GM23338 (cell line): ENCODE measurements around the gene KCNAB1. TPM values are rescaled to one million over a fixed set of nuclear protein-coding genes. Genes with fewer than 3 reads are reported as not detected.

ENCODE experiments used
- ATAC-seq: fragments of 200-7000 bp; cut with Tn5 transposase; 3 replicates; pipeline ENCODE4 v1.9.1; 2020
- DNase-seq: peaks from one replicate; pipeline ENCODE4 v3.0.0-alpha.2; 2015; ENCODE audit warnings: low spot score
- H2AFZ ChIP-seq: fragments of 200-600 bp; sonication (generic); 2 replicates; pipeline ENCODE4 v1.8.0; 2016; ENCODE audit warnings: antibody characterized with exemption, mild to moderate bottlenecking, moderate library complexity
- H3F3A ChIP-seq: fragments of 200-600 bp; sonication (generic); replicated peaks from 2 replicates; pipeline ENCODE4 v1.8.0; 2017; ENCODE audit warnings: antibody characterized with exemption, mixed run types, low read depth
- H3K27ac ChIP-seq: fragments of 200-600 bp; sonication (generic); 2 replicates; pipeline ENCODE4 v1.6.1; 2016; ENCODE audit warnings: low read depth
- H3K27me3 ChIP-seq: fragments of 200-600 bp; sonication (generic); 2 replicates; pipeline ENCODE4 v1.8.0; 2016; ENCODE audit warnings: mild to moderate bottlenecking, mixed run types, moderate library complexity; ENCODE audit not compliant: insufficient read depth
- H3K36me3 ChIP-seq: fragments of 200-600 bp; sonication (generic); 2 replicates; pipeline ENCODE4 v1.8.0; 2016; ENCODE audit warnings: mild to moderate bottlenecking; ENCODE audit not compliant: insufficient read depth
- H3K4me1 ChIP-seq: fragments of 200-600 bp; sonication (generic); 2 replicates; pipeline ENCODE4 v1.8.0; 2016; ENCODE audit warnings: mild to moderate bottlenecking, moderate library complexity; ENCODE audit not compliant: insufficient read depth
- H3K4me2 ChIP-seq: fragments of 200-600 bp; sonication (generic); 2 replicates; pipeline ENCODE4 v1.7.1; 2017; ENCODE audit warnings: mixed run types
- H3K4me3 ChIP-seq: fragments of 200-600 bp; sonication (generic); 2 replicates; pipeline ENCODE4 v1.6.1; 2016; ENCODE audit warnings: mixed run types
- H3K79me2 ChIP-seq: fragments of 200-600 bp; sonication (generic); replicated peaks from 2 replicates; pipeline ENCODE4 v1.8.0; 2017; ENCODE audit warnings: mild to moderate bottlenecking; ENCODE audit not compliant: insufficient read depth
- H3K9me2 ChIP-seq: fragments of 200-600 bp; sonication (generic); 2 replicates; pipeline ENCODE4 v1.8.0; 2017; ENCODE audit not compliant: insufficient read depth
- H4K20me1 ChIP-seq: fragments of 200-600 bp; sonication (generic); replicated peaks from 2 replicates; pipeline ENCODE4 v1.8.0; 2017; ENCODE audit warnings: mild to moderate bottlenecking; ENCODE audit not compliant: insufficient read depth
- H3K27ac Mint-ChIP-seq: 2 replicates; pipeline ENCODE4 v1.8.0; 2020; ENCODE audit warnings: inconsistent platforms, mild to moderate bottlenecking, moderate library complexity, mixed read lengths
- H3K27me3 Mint-ChIP-seq: 3 replicates; pipeline ENCODE4 v1.8.0; 2022; ENCODE audit warnings: low read depth, mild to moderate bottlenecking, moderate library complexity, mixed read lengths, inconsistent platforms; ENCODE audit not compliant: insufficient read depth, poor library complexity
- H3K36me3 Mint-ChIP-seq: 3 replicates; pipeline ENCODE4 v1.8.0; 2021; ENCODE audit warnings: low read depth, mild to moderate bottlenecking, inconsistent platforms, moderate library complexity, mixed read lengths
- H3K4me1 Mint-ChIP-seq: 3 replicates; pipeline ENCODE4 v1.8.0; 2020; ENCODE audit warnings: mild to moderate bottlenecking, inconsistent platforms, mixed read lengths
- H3K4me3 Mint-ChIP-seq: 3 replicates; pipeline ENCODE4 v1.8.0; 2021; ENCODE audit warnings: moderate library complexity, mild to moderate bottlenecking, inconsistent platforms, mixed read lengths
- H3K9me3 Mint-ChIP-seq: 3 replicates; pipeline ENCODE4 v1.8.0; 2020; ENCODE audit warnings: moderate library complexity, mild to moderate bottlenecking, inconsistent platforms, mixed read lengths
- CREB1 ChIP-seq: fragments of 250-450 bp; sonication (Bioruptor Pico); IDR thresholded peaks from 2 replicates; pipeline ENCODE4 v1.5.0; 2020; ENCODE audit warnings: low read depth, mild to moderate bottlenecking, moderate library complexity
- CTCF ChIP-seq, 2 experiments: fragments of 200-600 bp in 1 of 2; sonication (generic) in 1 of 2; conservative IDR thresholded peaks; 2 replicates each; pipeline versions ENCODE4 v1.5.1 to v1.6.1; 2016 to 2017; ENCODE audit warnings: antibody characterized with exemption in 2 of 2, low read depth in 2 of 2, mild to moderate bottlenecking in 2 of 2, moderate library complexity in 1 of 2
- EZH2 ChIP-seq: fragments of 200-600 bp; sonication (generic); IDR thresholded peaks from one replicate; pipeline ENCODE4 v1.8.0; 2017; ENCODE audit warnings: antibody characterized with exemption, mild to moderate bottlenecking, low read depth; ENCODE audit not compliant: unreplicated experiment
- JUNB ChIP-seq: IDR thresholded peaks from one replicate; pipeline ENCODE4 v1.6.1; 2016; ENCODE audit warnings: antibody characterized with exemption; ENCODE audit not compliant: unreplicated experiment
- NANOG ChIP-seq: IDR thresholded peaks from 2 replicates; pipeline ENCODE4 v1.6.1; 2016; ENCODE audit warnings: antibody characterized with exemption, borderline replicate concordance
- POLR2AphosphoS5 ChIP-seq: IDR thresholded peaks from 2 replicates; pipeline ENCODE4 v1.6.1; 2016; ENCODE audit warnings: antibody characterized with exemption, low read depth
- STAT1 ChIP-seq: IDR thresholded peaks from one replicate; pipeline ENCODE4 v1.6.1; 2016; ENCODE audit warnings: antibody characterized with exemption; ENCODE audit not compliant: unreplicated experiment
- ZNF331 ChIP-seq: fragments of 250-450 bp; sonication (Bioruptor Pico); IDR thresholded peaks from 2 replicates; pipeline ENCODE4 v1.5.0; 2020; ENCODE audit warnings: low read depth, mild to moderate bottlenecking, moderate library complexity
- ZNF462 ChIP-seq: fragments of 250-450 bp; sonication (Bioruptor Pico); IDR thresholded peaks from 2 replicates; pipeline ENCODE4 v1.5.0; 2020; ENCODE audit warnings: mild to moderate bottlenecking, moderate library complexity
- polyA plus RNA-seq: library from polyadenylated mRNA; unstranded; fragments of >200 nt; fragmentation: Nextera tagmentation; extraction: Ambion mirVana; gene quantifications from 2 replicates; pipeline ENCODE4 v1.2.1, GENCODE V29; 2016
- total RNA-seq: library from RNA; depleted of rRNA; stranded (reverse); fragments of >200 nt; shearing (Covaris generic); gene quantifications from 2 replicates; pipeline ENCODE4 v1.2.3, GENCODE V29; 2014

The KCNAB1 gene
- total and polyA plus RNA-seq, 2 experiments from 2014 or later, result 0.69 to 2.6 TPM

- Histone ChIP-seq H3K4me2 (peak overlapping the region; percentile 16), H3K27me3 (no peaks in the 10 kb centered on the region), H3K27ac (no peak overlapping the region), H2AFZ (0 out of 2 replicates have a peak overlapping the region, but pooled peaks have one; percentile 14), H3K79me2 (no peaks in the 10 kb centered on the region), H3F3A (no peaks in the 10 kb centered on the region), H3K4me3 (no peak overlapping the region), H3K4me1 (peaks cover 21% of the 10 kb centered on the region), H3K9me2 (no peaks in the 10 kb centered on the region), H4K20me1 (no peaks in the 10 kb centered on the region), H3K36me3 (no peaks in the 10 kb centered on the region)
- H3K36me3 Mint-ChIP-seq, result no peaks in the 10 kb centered on the region
- ATAC-seq, result peak; percentile 96
- TF ChIP-seq ZNF331 (CRISPR knock-in tag) (no peak), ZNF462 (CRISPR knock-in tag) (peak; percentile 73)
- peak overlapping the region; percentile 90 for H3K27ac Mint-ChIP-seq
- DNase-seq, result peak; percentile 28
- H3K4me3 Mint-ChIP-seq, result peak overlapping the region; percentile 35
- H3K9me3 Mint-ChIP-seq, result no peaks in the 10 kb centered on the region
- H3K4me1 Mint-ChIP-seq, result peaks cover 36% of the 10 kb centered on the region
- H3K27me3 Mint-ChIP-seq, result peaks cover 2% of the 10 kb centered on the region
Observed at GRCh38 chr3:156463123-156463522, 342.7 kb downstream of the KCNAB1 start.

DNA sequence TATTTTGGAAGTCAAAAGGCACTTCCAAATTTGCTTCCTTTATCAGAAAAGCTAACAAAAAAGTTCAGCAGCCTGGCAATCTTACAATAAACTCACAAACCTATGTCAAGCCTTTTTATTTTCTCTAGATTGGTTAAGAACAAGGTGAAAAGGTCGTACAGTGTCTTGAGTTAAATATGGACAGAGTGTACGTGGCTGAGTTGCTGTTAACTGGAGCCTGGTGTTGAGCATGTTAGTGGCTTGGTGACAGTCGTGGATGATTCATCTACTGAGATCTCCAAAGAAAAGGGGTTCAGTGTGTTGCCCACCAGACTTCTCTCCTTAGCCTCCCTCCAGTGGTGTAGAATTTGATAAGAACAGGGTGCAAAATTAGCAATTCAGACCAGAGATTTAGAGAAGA lies 344.8 kb downstream of the KCNAB1 start:
- Histone ChIP-seq H3K9me2 (no peaks in the 10 kb centered on the region), H3F3A (no peaks in the 10 kb centered on the region), H3K4me1 (peaks cover 21% of the 10 kb centered on the region), H3K4me2 (no peak overlapping the region), H3K79me2 (no peaks in the 10 kb centered on the region), H4K20me1 (no peaks in the 10 kb centered on the region), H3K27ac (no peak overlapping the region), H2AFZ (peak overlapping the region; percentile 85), H3K4me3 (no peak overlapping the region), H3K27me3 (no peaks in the 10 kb centered on the region), H3K36me3 (no peaks in the 10 kb centered on the region)
- Mint-ChIP-seq H3K9me3 (no peaks in the 10 kb centered on the region), H3K4me1 (peaks cover 32% of the 10 kb centered on the region), H3K27ac (no peak overlapping the region), H3K4me3 (no peak overlapping the region), H3K36me3 (no peaks in the 10 kb centered on the region), H3K27me3 (no peaks in the 10 kb centered on the region)
- ATAC-seq (no peak), DNase-seq (no peak)
- TF ChIP-seq NANOG, result no peak
- TF ChIP-seq CTCF (conservative IDR thresholded peaks at IDR 0.05; ENCODE audit: low read depth in 2 of 2), result no peak
- TF ChIP-seq ZNF331 (CRISPR knock-in tag), result no peak
- TF ChIP-seq STAT1, result no peak
- TF ChIP-seq POLR2AphosphoS5, result no peak
- TF ChIP-seq EZH2, result no peak
- no peak for TF ChIP-seq CREB1
- TF ChIP-seq JUNB, result no peak
